Progenitor cell of endocrine pancreas (in vitro differentiated cells): ENCODE results near the gene SPSB3. TPM values are rescaled to one million over a fixed set of nuclear protein-coding genes. Genes with fewer than 3 reads are reported as not detected.

Experiments
- DNase-seq: peaks from one replicate; pipeline ENCODE4 v3.0.0; 2021; ENCODE audit warnings: low spot score; ENCODE audit not compliant: unreplicated experiment
- H3K27ac Mint-ChIP-seq: 2 replicates; pipeline ENCODE4 v1.8.0; 2021; ENCODE audit warnings: mild to moderate bottlenecking, moderate library complexity, mixed read lengths
- H3K27me3 Mint-ChIP-seq: 2 replicates; pipeline ENCODE4 v1.8.0; 2021; ENCODE audit warnings: mixed read lengths
- H3K36me3 Mint-ChIP-seq: 2 replicates; pipeline ENCODE4 v1.8.0; 2022; ENCODE audit warnings: mixed read lengths; ENCODE audit not compliant: insufficient read depth
- H3K4me1 Mint-ChIP-seq: 2 replicates; pipeline ENCODE4 v1.8.0; 2021; ENCODE audit warnings: low read depth, mixed read lengths
- H3K4me3 Mint-ChIP-seq: 2 replicates; pipeline ENCODE4 v1.8.0; 2021; ENCODE audit warnings: low read depth, mild to moderate bottlenecking, moderate library complexity, mixed read lengths
- H3K9me3 Mint-ChIP-seq: 2 replicates; pipeline ENCODE4 v1.8.0; 2021; ENCODE audit warnings: low read depth, mixed read lengths
- total RNA-seq: library from RNA; stranded (reverse); gene quantifications from 2 replicates; pipeline ENCODE4 v1.2.1, GENCODE V29; 2021
- TF ChIP-seq, protein P1 (sequence below): fragments of 200-600 bp; sonication (generic); IDR thresholded peaks from one replicate; pipeline ENCODE4 v1.5.0; 2021; ENCODE audit warnings: antibody characterized with exemption, mild to moderate bottlenecking; ENCODE audit not compliant: unreplicated experiment

Gene SPSB3
- total RNA-seq, 1 donor from 2014 or later, result 47.8 TPM

DNA sequence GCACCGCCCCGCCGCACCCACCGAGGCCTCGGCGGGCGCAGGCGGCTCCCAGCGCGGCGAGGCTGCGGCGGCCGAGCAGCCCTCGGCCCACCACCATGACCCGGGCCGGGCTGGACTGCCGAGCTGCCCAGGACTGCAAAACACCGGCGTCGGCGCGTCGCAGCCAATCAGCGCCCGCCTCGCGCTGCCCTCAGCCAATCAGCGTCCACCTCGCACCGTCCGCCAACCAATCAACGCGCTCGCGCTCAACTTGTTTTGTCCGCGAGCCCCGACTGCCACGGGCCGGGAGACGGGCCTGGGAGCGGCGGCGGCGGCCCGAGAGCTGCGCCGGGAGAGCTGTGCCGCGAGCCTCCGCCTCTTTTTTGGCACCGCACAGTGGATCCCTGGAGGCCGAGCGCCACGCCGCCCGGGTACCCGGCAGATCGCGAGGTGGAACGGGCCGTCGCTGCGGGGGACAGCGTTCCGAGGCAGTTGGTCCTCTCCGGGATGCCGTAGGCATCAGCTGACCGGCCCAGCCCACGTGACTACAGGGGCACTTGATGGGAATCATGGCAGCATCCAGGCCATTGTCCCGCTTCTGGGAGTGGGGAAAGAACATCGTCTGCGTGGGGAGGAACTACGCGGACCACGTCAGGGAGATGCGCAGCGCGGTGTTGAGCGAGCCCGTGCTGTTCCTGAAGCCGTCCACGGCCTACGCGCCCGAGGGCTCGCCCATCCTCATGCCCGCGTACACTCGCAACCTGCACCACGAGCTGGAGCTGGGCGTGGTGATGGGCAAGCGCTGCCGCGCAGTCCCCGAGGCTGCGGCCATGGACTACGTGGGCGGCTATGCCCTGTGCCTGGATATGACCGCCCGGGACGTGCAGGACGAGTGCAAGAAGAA is 44.6 kb upstream of the SPSB3 start, which contains the start of the genes FAHD1 and HAGH:
Gene FAHD1, plus strand, starts transcription at position 516 of the 883 bp plus-strand sequence. Its CDS starts 33 bp downstream, at position 549.
Gene HAGH, minus strand, starts transcription at position 135 of the 883 bp plus-strand sequence. Its CDS starts 38 bp downstream, at position 97.
- Mint-ChIP-seq H3K27me3 (no peaks in the 10 kb centered on the region), H3K36me3 (no peaks in the 10 kb centered on the region), H3K4me3 (peak within 1 kb of the TSS; percentile 94), H3K9me3 (no peaks in the 10 kb centered on the region), H3K4me1 (peaks cover 31% of the 10 kb centered on the region), H3K27ac (peak within 1 kb of the TSS; percentile 88)
- peak; percentile 90 for DNase-seq
- TF ChIP-seq, protein P1, sequence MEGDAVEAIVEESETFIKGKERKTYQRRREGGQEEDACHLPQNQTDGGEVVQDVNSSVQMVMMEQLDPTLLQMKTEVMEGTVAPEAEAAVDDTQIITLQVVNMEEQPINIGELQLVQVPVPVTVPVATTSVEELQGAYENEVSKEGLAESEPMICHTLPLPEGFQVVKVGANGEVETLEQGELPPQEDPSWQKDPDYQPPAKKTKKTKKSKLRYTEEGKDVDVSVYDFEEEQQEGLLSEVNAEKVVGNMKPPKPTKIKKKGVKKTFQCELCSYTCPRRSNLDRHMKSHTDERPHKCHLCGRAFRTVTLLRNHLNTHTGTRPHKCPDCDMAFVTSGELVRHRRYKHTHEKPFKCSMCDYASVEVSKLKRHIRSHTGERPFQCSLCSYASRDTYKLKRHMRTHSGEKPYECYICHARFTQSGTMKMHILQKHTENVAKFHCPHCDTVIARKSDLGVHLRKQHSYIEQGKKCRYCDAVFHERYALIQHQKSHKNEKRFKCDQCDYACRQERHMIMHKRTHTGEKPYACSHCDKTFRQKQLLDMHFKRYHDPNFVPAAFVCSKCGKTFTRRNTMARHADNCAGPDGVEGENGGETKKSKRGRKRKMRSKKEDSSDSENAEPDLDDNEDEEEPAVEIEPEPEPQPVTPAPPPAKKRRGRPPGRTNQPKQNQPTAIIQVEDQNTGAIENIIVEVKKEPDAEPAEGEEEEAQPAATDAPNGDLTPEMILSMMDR, result no peak

DNA sequence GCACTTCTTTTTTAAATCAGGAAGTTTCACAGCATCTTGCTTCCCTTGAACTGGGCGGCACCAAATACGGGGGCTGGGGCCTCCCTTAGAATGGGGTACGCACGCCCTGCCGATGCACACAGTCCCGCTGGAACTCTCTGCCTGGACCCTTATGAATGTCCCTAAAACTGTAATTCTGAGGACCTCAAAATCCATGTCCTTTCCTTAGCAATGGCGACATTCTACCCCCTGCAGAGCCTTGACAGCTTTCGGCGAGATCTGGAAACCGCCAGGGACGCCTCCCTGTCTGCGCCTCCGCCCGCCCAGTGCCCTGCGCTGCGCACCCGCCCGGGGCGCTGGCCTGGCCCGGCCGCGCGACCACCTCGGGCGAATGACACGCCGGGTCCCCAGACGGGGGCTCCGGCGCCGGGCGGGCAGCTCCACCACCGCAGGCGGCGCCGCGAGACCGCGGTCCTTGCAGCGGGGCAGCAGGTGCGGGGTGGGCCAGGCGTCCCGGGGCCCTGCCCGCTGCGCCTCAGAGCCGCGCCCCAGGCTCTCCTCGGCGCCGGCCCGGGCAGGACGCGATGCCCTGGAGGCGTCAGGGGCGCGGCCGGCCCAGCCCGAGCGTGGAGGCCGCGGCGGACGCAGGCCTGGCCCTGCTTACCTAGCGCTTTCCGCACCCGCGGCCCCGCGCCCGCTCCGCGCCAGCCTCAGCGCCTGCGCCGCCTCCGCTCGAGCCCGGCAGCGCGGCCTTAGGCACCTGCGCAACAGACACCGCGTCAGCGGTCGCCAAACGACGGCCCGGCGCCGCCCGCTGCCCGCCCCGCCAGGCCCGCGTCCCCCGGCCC is 43.7 kb upstream of the SPSB3 start:
- Mint-ChIP-seq H3K27ac (peak overlapping the region; percentile 76), H3K9me3 (no peaks in the 10 kb centered on the region)

DNA sequence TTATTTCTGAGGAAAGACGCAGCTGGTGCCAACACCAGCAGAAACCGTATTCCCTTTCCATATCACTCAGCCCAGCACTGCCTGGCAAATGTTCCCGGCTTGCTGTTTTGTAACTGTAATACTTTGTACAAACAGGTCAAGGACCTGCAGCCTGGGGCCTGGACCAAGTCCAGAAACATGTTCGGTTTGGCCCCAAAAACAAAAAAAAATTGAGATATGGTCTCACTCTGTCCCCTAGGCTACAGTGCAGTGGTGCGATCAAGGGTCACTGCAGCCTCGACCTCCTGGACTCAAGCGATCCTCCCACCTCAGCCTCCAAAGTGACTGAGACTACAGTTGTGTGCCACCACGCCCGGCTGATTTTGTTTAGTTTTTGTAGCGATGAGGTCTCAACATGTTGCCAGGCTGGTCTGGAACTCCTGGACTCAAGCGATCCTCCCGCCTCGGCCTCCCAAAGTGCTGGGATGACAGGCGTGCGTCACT is 43.1 kb upstream of the SPSB3 start:
- Mint-ChIP-seq H3K4me1 (peaks cover 31% of the 10 kb centered on the region), H3K27ac (peak overlapping the region; percentile 76), H3K4me3 (peak overlapping the region; percentile 71), H3K36me3 (no peaks in the 10 kb centered on the region), H3K27me3 (no peaks in the 10 kb centered on the region), H3K9me3 (no peaks in the 10 kb centered on the region)
- TF ChIP-seq, protein P1, result no peak
- no peak for DNase-seq

More for the DNA sequence above, 43.7 kb upstream of the SPSB3 start:
- H3K36me3 Mint-ChIP-seq, result no peaks in the 10 kb centered on the region
- no peaks in the 10 kb centered on the region for H3K27me3 Mint-ChIP-seq
- H3K4me3 Mint-ChIP-seq, result peak overlapping the region; percentile 71
- H3K4me1 Mint-ChIP-seq, result peaks cover 31% of the 10 kb centered on the region
- DNase-seq, result peak; percentile 48
- TF ChIP-seq, protein P1, result peak; percentile 32

DNA sequence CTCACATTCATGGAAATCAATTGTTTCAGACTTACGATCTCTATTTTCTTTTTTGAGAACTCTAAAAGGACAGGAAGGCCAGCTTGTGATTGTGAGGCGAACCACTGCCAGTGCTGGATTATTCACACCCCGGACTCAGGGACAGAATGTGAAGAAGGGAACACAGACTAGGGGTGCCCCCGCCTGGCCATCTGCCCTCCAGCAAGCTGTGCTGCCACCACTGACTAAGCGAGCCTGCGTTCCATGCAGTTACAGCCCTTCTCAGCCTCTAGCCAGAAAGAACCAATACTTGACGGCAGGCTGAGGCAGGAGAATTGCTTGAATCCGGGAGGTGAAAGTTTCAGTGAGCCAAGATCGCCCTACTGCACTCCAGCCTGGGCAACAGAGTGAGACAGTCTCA is 41.5 kb upstream of the SPSB3 start:
- TF ChIP-seq, protein P1, result peak; percentile 32
- peak overlapping the region; percentile 59 for H3K4me3 Mint-ChIP-seq
- H3K27ac Mint-ChIP-seq, result peak overlapping the region; percentile 16
- H3K27me3 Mint-ChIP-seq, result no peaks in the 10 kb centered on the region
- DNase-seq, result no peak
- H3K36me3 Mint-ChIP-seq, result peaks cover 2% of the 10 kb centered on the region
- no peaks in the 10 kb centered on the region for H3K9me3 Mint-ChIP-seq
- peaks cover 22% of the 10 kb centered on the region for H3K4me1 Mint-ChIP-seq

DNA sequence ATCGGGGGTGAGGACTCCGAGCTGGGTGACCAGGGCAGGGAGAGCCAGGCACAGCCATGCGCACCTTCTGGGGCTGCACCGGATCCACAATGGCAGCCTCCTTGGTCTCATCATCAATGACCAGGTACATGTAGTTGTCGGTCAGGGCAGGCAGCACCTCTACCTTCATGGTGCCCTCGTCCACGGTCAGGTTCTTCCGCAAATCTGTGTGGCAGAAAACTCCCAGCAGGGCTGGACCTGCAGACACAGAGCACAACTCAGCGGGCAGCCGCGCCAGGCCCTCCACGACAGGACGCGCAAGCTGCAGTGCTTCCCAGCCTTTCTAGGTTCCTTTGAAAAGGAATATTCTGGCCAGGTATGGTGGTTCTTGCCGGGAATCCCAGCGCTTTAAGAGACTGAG is 40.4 kb upstream of the SPSB3 start:
- H3K4me3 Mint-ChIP-seq, result no peak overlapping the region
- H3K27me3 Mint-ChIP-seq, result no peaks in the 10 kb centered on the region
- no peaks in the 10 kb centered on the region for H3K9me3 Mint-ChIP-seq
- no peak for DNase-seq
- TF ChIP-seq, protein P1, result no peak
- peaks cover 14% of the 10 kb centered on the region for H3K4me1 Mint-ChIP-seq
- H3K27ac Mint-ChIP-seq, result no peak overlapping the region
- peaks cover 2% of the 10 kb centered on the region for H3K36me3 Mint-ChIP-seq
